Testis (tissue), 2 donors: ENCODE results near the gene LCLAT1.

Experiments used
- POLR2A ChIP-seq: fragments of 450-650 bp; IDR thresholded peaks from one replicate; pipeline ENCODE4 v1.6.1; 2017; ENCODE audit warnings: antibody characterized with exemption, mild to moderate bottlenecking, moderate library complexity
- TF ChIP-seq, protein P1 (sequence below), 3 experiments: fragments of 450-650 bp in 2 of 3; fragments of 200-600 bp in 1 of 3; sonication (generic) in 1 of 3; IDR thresholded peaks; one replicate each; pipeline ENCODE4 v1.5.1; 2016 to 2019; ENCODE audit warnings: antibody characterized with exemption in 3 of 3, mild to moderate bottlenecking in 2 of 3, moderate library complexity in 1 of 3

DNA sequence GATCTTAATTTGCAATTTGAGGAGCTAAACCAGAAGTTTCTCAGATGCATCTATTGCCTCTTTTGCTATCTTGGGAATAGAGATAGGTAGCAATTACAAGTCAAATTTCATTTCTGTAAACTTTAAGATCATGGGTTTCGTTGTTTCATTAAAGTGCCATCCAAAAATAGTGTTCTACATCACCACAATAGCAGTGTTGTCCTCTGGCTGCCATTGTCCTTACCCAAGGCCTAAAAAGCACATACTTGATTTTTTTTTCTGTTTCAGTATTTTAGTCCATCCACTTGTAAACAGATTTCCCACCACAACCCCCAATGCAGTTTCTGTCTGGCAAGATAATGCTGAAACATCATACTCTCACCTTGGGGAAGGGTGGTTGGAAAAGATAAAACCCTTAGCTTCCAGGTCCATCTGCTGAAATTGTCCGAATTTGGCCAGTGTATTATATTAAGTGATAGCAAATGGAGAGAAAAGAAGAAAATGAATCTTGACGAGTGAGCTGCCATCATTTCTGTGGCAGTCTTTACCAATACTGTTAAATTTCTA lies 136.2 kb downstream of the LCLAT1 start:
- TF ChIP-seq, protein P1, sequence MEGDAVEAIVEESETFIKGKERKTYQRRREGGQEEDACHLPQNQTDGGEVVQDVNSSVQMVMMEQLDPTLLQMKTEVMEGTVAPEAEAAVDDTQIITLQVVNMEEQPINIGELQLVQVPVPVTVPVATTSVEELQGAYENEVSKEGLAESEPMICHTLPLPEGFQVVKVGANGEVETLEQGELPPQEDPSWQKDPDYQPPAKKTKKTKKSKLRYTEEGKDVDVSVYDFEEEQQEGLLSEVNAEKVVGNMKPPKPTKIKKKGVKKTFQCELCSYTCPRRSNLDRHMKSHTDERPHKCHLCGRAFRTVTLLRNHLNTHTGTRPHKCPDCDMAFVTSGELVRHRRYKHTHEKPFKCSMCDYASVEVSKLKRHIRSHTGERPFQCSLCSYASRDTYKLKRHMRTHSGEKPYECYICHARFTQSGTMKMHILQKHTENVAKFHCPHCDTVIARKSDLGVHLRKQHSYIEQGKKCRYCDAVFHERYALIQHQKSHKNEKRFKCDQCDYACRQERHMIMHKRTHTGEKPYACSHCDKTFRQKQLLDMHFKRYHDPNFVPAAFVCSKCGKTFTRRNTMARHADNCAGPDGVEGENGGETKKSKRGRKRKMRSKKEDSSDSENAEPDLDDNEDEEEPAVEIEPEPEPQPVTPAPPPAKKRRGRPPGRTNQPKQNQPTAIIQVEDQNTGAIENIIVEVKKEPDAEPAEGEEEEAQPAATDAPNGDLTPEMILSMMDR (IDR thresholded peaks at IDR 0.05), result no peak
- TF ChIP-seq POLR2A, result no peak
